ENCODE data around the gene SCO2.

GRCh38 chr22:50520826-50521453 lies 4.5 kb downstream of the SCO2 start:
- TF ChIP-seq, protein P1, sequence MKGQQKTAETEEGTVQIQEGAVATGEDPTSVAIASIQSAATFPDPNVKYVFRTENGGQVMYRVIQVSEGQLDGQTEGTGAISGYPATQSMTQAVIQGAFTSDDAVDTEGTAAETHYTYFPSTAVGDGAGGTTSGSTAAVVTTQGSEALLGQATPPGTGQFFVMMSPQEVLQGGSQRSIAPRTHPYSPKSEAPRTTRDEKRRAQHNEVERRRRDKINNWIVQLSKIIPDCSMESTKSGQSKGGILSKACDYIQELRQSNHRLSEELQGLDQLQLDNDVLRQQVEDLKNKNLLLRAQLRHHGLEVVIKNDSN (CRISPR knock-in tag; IDR thresholded peaks at IDR 0.05) = no peak
- TF ChIP-seq, protein P2, sequence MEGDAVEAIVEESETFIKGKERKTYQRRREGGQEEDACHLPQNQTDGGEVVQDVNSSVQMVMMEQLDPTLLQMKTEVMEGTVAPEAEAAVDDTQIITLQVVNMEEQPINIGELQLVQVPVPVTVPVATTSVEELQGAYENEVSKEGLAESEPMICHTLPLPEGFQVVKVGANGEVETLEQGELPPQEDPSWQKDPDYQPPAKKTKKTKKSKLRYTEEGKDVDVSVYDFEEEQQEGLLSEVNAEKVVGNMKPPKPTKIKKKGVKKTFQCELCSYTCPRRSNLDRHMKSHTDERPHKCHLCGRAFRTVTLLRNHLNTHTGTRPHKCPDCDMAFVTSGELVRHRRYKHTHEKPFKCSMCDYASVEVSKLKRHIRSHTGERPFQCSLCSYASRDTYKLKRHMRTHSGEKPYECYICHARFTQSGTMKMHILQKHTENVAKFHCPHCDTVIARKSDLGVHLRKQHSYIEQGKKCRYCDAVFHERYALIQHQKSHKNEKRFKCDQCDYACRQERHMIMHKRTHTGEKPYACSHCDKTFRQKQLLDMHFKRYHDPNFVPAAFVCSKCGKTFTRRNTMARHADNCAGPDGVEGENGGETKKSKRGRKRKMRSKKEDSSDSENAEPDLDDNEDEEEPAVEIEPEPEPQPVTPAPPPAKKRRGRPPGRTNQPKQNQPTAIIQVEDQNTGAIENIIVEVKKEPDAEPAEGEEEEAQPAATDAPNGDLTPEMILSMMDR (IDR thresholded peaks at IDR 0.05 in 2 of 3, conservative IDR thresholded peaks at IDR 0.05 in 1 of 3; ENCODE audit: insufficient read depth in 2 of 3, low read depth in 1 of 3, low read length in 3 of 3) = no peak
- TF ChIP-seq ZNF639 (CRISPR knock-in tag; conservative IDR thresholded peaks at IDR 0.05 in 1 of 2, IDR thresholded peaks at IDR 0.05 in 1 of 2) (no peak), CHD2 (IDR thresholded peaks at IDR 0.05; ENCODE audit: low read depth, low read length) (no peak), POLR2B (IDR thresholded peaks at IDR 0.05; ENCODE audit: low read depth, partially characterized antibody) (no peak)
